ENCODE results near the gene NEDD9. TPM values are rescaled to one million over a fixed set of nuclear protein-coding genes. Genes with fewer than 3 reads are reported as not detected.

NEDD9 gene
- polyA plus RNA-seq, 1 of the 3 experiments (the other 2 are of a cell fraction), result 7.4 TPM

- 98% methylated on average over 5 of the region's 5 CpGs for WGBS (ENCODE audit: low lambda C conversion rate)
- CTCF ChIA-PET, result interaction anchor here (1.3 kb wide), 1 partner anchor 32 kb away, joined by 3 read pairs; no protein-coding TSS in a partner anchor
- Histone ChIP-seq H3K4me2 (no peak overlapping the region), H3K36me3 (replicated peaks in 1 of 2; ENCODE audit: control insufficient read depth in 1 of 2, insufficient read depth in 2 of 2, low read length in 1 of 2) (peaks cover 3 to 17% of the 10 kb centered on the region in 2 experiments), H3K79me2 (ENCODE audit: insufficient read depth) (peaks cover 83% of the 10 kb centered on the region), H2AFZ (ENCODE audit: low read depth) (no peak overlapping the region), H3K4me1 (ENCODE audit: control insufficient read depth in 1 of 2, insufficient read depth in 2 of 2, low read depth in 1 of 2, low read length in 1 of 2) (peaks cover 24 to 65% of the 10 kb centered on the region in 2 experiments; a peak in 2 of 4 replicates), H3K9me2 (no peaks in the 10 kb centered on the region), H3K27ac (ENCODE audit: low read depth in 2 of 2, low read length in 1 of 2) (no peak overlapping the region), H3F3A (replicated peaks; ENCODE audit: insufficient read depth) (peaks cover 36% of the 10 kb centered on the region), H3K9ac (no peak overlapping the region), H3K4me3 (ENCODE audit: low read depth in 2 of 2, low read length in 1 of 2) (no peak overlapping the region), H3K27me3 (ENCODE audit: insufficient read depth) (no peaks in the 10 kb centered on the region), H4K20me1 (ENCODE audit: insufficient read depth) (no peaks in the 10 kb centered on the region), H3K9me3 (no peaks in the 10 kb centered on the region)
- TF ChIP-seq EP300 (IDR thresholded peaks at IDR 0.05; ENCODE audit: borderline replicate concordance in 1 of 2, low read depth in 1 of 2, low read length in 1 of 2) (no peak), FOSL2 (IDR thresholded peaks at IDR 0.05; ENCODE audit: borderline replicate concordance, low read depth) (no peak), EZH2phosphoT487 (IDR thresholded peaks at IDR 0.05; ENCODE audit: borderline replicate concordance, low read depth) (no peak), NRF1 (IDR thresholded peaks at IDR 0.05; ENCODE audit: low read depth, low read length) (no peak), MEF2A (IDR thresholded peaks at IDR 0.05; ENCODE audit: borderline replicate concordance, low read depth) (no peak), MXI1 (IDR thresholded peaks at IDR 0.05; ENCODE audit: low read depth, low read length) (no peak), TEAD4 (IDR thresholded peaks at IDR 0.05; ENCODE audit: borderline replicate concordance, insufficient read depth) (no peak), FOXM1 (IDR thresholded peaks at IDR 0.05; ENCODE audit: low read depth) (no peak)
- DNase-seq, result no peak
- POLR2A ChIA-PET, result no interaction called here
These were observed 27.6 kb downstream of the NEDD9 start for GRCh38 chr6:11204794-11205366.

- Histone ChIP-seq H3K4me2 (no peak overlapping the region), H4K20me1 (ENCODE audit: insufficient read depth) (no peaks in the 10 kb centered on the region), H3K4me3 (ENCODE audit: low read depth in 2 of 2, low read length in 1 of 2) (no peak overlapping the region), H3K27ac (ENCODE audit: low read depth in 2 of 2, low read length in 1 of 2) (no peak overlapping the region), H3K9me3 (no peaks in the 10 kb centered on the region), H3K27me3 (ENCODE audit: insufficient read depth) (no peaks in the 10 kb centered on the region), H3K9ac (no peak overlapping the region), H3F3A (replicated peaks; ENCODE audit: insufficient read depth) (peaks cover 28% of the 10 kb centered on the region), H3K9me2 (no peaks in the 10 kb centered on the region), H2AFZ (ENCODE audit: low read depth) (no peak overlapping the region), H3K4me1 (ENCODE audit: control insufficient read depth in 1 of 2, insufficient read depth in 2 of 2, low read depth in 1 of 2, low read length in 1 of 2) (peaks cover 23 to 56% of the 10 kb centered on the region in 2 experiments; a peak in 2 of 4 replicates), H3K79me2 (ENCODE audit: insufficient read depth) (peaks cover 84% of the 10 kb centered on the region), H3K36me3 (replicated peaks in 1 of 2; ENCODE audit: control insufficient read depth in 1 of 2, insufficient read depth in 2 of 2, low read length in 1 of 2) (peaks cover 4 to 13% of the 10 kb centered on the region in 2 experiments)
- CTCF ChIA-PET, result interaction anchor here (1.0 to 1.3 kb wide), 2 partner anchors 31 to 292 kb away, joined by 3 read pairs; no protein-coding TSS in a partner anchor
- POLR2A ChIA-PET, result no interaction called here
- no peak for TF ChIP-seq YY1 (IDR thresholded peaks at IDR 0.05; ENCODE audit: low read depth)
- TF ChIP-seq, protein P1, sequence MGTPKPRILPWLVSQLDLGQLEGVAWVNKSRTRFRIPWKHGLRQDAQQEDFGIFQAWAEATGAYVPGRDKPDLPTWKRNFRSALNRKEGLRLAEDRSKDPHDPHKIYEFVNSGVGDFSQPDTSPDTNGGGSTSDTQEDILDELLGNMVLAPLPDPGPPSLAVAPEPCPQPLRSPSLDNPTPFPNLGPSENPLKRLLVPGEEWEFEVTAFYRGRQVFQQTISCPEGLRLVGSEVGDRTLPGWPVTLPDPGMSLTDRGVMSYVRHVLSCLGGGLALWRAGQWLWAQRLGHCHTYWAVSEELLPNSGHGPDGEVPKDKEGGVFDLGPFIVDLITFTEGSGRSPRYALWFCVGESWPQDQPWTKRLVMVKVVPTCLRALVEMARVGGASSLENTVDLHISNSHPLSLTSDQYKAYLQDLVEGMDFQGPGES (IDR thresholded peaks at IDR 0.05; ENCODE audit: low read depth, low read length), result no peak
- no peak for TF ChIP-seq CHD2 (IDR thresholded peaks at IDR 0.05; ENCODE audit: low read length, partially characterized antibody)
- TF ChIP-seq PBX3 (IDR thresholded peaks at IDR 0.05), result no peak
- TF ChIP-seq, protein P2, sequence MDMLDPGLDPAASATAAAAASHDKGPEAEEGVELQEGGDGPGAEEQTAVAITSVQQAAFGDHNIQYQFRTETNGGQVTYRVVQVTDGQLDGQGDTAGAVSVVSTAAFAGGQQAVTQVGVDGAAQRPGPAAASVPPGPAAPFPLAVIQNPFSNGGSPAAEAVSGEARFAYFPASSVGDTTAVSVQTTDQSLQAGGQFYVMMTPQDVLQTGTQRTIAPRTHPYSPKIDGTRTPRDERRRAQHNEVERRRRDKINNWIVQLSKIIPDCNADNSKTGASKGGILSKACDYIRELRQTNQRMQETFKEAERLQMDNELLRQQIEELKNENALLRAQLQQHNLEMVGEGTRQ (IDR thresholded peaks at IDR 0.05; ENCODE audit: borderline replicate concordance, low read depth, low read length), result no peak
- TF ChIP-seq RFX5 (IDR thresholded peaks at IDR 0.05; ENCODE audit: low read length), result no peak
- no peak for TF ChIP-seq TEAD4 (IDR thresholded peaks at IDR 0.05; ENCODE audit: borderline replicate concordance, insufficient read depth)
- no peak for TF ChIP-seq TCF12 (IDR thresholded peaks at IDR 0.05)
- no peak for TF ChIP-seq NFIC (IDR thresholded peaks at IDR 0.05; ENCODE audit: borderline replicate concordance)
- TF ChIP-seq MEF2A (IDR thresholded peaks at IDR 0.05; ENCODE audit: borderline replicate concordance, low read depth), result no peak
- TF ChIP-seq FOSL2 (IDR thresholded peaks at IDR 0.05; ENCODE audit: borderline replicate concordance, low read depth), result no peak
- no peak for TF ChIP-seq SIN3A (IDR thresholded peaks at IDR 0.05; ENCODE audit: borderline replicate concordance, low read depth, low read length)
- TF ChIP-seq RAD21 (IDR thresholded peaks at IDR 0.05; ENCODE audit: low read length), result no peak
- TF ChIP-seq RCOR1 (IDR thresholded peaks at IDR 0.05; ENCODE audit: low read length), result no peak
- WGBS (ENCODE audit: low lambda C conversion rate), result 95% methylated on average over 4 of the region's 4 CpGs
- no peak for DNase-seq
These were observed 28.5 kb downstream of the NEDD9 start for GRCh38 chr6:11204005-11204399.
